ENCODE results near the gene HK3.

GRCh38 chr5:176887252-176887849, 11.8 kb downstream of the HK3 start:
- TF ChIP-seq CTCF (conservative IDR thresholded peaks at IDR 0.05): no peak
- TF ChIP-seq ZFX (IDR thresholded peaks at IDR 0.05): no peak

Measured in C4-2B (cell line).